MM.1S (cell line): ENCODE data around the gene MRPS10.

ENCODE experiments used
- DNase-seq: peaks from one replicate; pipeline ENCODE4 v3.0.0-alpha.2; 2015
- H2AFZ ChIP-seq: fragments of 300-600 bp; sonication (generic); 2 replicates; pipeline ENCODE4 v1.6.0; 2016; ENCODE audit warnings: antibody characterized with exemption, low read length
- H3F3A ChIP-seq: fragments of 300-600 bp; sonication (generic); 2 replicates; pipeline ENCODE4 v1.6.1; 2016; ENCODE audit warnings: mild to moderate bottlenecking, antibody characterized with exemption, low read length, moderate library complexity, mixed read lengths; ENCODE audit not compliant: insufficient read depth
- H3K27ac ChIP-seq: fragments of 300-600 bp; sonication (generic); 2 replicates; pipeline ENCODE4 v1.5.1; 2016; ENCODE audit warnings: mild to moderate bottlenecking, low read length
- H3K27me3 ChIP-seq: fragments of 300-600 bp; sonication (generic); replicated peaks from 2 replicates; pipeline ENCODE4 v1.6.0; 2016; ENCODE audit warnings: low read length; ENCODE audit not compliant: insufficient read depth
- H3K36me3 ChIP-seq: fragments of 300-600 bp; sonication (generic); replicated peaks from 2 replicates; pipeline ENCODE4 v1.6.1; 2016; ENCODE audit warnings: mild to moderate bottlenecking, low read length, mixed read lengths; ENCODE audit not compliant: insufficient read depth
- H3K4me1 ChIP-seq: fragments of 300-600 bp; sonication (generic); 2 replicates; pipeline ENCODE4 v1.6.1; 2016; ENCODE audit warnings: low read length, mixed read lengths
- H3K4me2 ChIP-seq: fragments of 300-600 bp; sonication (generic); 2 replicates; pipeline ENCODE4 v1.6.0; 2016; ENCODE audit warnings: low read depth, low read length
- H3K4me3 ChIP-seq: fragments of 300-600 bp; sonication (generic); 2 replicates; pipeline ENCODE4 v1.5.1; 2016; ENCODE audit warnings: low read length, mixed read lengths
- H3K79me2 ChIP-seq: fragments of 300-600 bp; sonication (generic); 2 replicates; pipeline ENCODE4 v1.6.1; 2016; ENCODE audit warnings: mixed run types, low read length, mixed read lengths
- H3K9ac ChIP-seq: fragments of 300-600 bp; sonication (generic); 2 replicates; pipeline ENCODE4 v1.6.1; 2016; ENCODE audit warnings: low read length, mixed read lengths
- H3K9me2 ChIP-seq: fragments of 300-600 bp; sonication (generic); replicated peaks from 2 replicates; pipeline ENCODE4 v1.6.1; 2016; ENCODE audit warnings: mild to moderate bottlenecking, low read length, mixed read lengths; ENCODE audit not compliant: insufficient read depth
- H3K9me3 ChIP-seq: fragments of 300-600 bp; sonication (generic); replicated peaks from 2 replicates; pipeline ENCODE4 v1.6.1; 2016; ENCODE audit warnings: mild to moderate bottlenecking, low read length, mixed read lengths; ENCODE audit not compliant: insufficient read depth
- H4K20me1 ChIP-seq: fragments of 300-600 bp; sonication (generic); 2 replicates; pipeline ENCODE4 v1.6.1; 2016; ENCODE audit warnings: mild to moderate bottlenecking, low read length, moderate library complexity, mixed read lengths; ENCODE audit not compliant: insufficient read depth
- EZH2 ChIP-seq: fragments of 300-600 bp; sonication (generic); optimal IDR thresholded peaks from 2 replicates; pipeline ENCODE3; 2017; ENCODE audit warnings: low read depth, mild to moderate bottlenecking, antibody characterized with exemption, low read length, mixed read lengths
- EZH2phosphoT487 ChIP-seq: fragments of 300-600 bp; sonication (generic); IDR thresholded peaks from 2 replicates; pipeline ENCODE4 v1.6.1; 2018; ENCODE audit warnings: antibody characterized with exemption, low read length
- TF ChIP-seq, protein P1 (sequence below): fragments of 300-600 bp; sonication (generic); IDR thresholded peaks from 2 replicates; pipeline ENCODE4 v1.5.1; 2016; ENCODE audit warnings: antibody characterized with exemption, low read length, mixed read lengths

Gene MRPS10

DNA sequence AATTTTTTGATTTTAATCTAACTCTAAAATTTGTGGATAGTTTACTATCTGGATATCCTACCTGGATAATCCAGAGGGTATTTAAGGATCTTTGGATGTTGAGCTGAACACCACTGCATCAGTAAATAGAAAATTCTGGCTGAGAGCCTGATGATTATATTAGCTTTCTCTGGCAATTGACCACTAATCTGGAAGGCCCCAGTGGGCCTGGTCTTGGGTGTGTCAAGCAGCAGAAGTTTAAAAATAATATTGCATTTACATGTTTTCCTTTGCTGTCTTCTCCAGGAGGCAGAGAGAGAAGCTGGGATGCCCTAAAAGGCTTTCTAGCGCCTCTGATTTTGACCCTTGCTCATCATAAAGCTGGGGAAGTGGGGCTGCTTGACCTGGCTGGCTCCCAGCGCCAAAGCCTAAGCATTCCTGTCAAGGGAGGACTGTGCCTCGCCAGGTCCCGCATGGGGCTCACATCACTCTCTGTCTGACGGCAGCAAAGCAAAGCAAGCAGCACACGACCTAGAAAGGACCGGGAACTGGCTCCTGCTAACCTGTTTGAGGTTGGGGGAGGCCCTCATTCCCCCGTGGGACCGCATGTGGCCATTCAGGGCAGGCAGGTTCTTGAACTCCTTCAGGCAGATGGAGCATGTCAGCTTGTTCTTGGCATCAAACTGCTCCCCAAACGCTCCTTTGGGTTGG is 46.6 kb upstream of the MRPS10 start:
- Histone ChIP-seq H3K36me3 (no peaks in the 10 kb centered on the region), H3K27ac (no peak overlapping the region), H3K27me3 (no peaks in the 10 kb centered on the region)

GRCh38 chr6:42263165-42263728 is 45.6 kb upstream of the MRPS10 start:
- H3K27ac ChIP-seq = no peak overlapping the region
- no peaks in the 10 kb centered on the region for H4K20me1 ChIP-seq
- peaks cover 8% of the 10 kb centered on the region for H3K4me1 ChIP-seq
- no peak for TF ChIP-seq EZH2phosphoT487
- no peak for TF ChIP-seq EZH2
- TF ChIP-seq, protein P1, sequence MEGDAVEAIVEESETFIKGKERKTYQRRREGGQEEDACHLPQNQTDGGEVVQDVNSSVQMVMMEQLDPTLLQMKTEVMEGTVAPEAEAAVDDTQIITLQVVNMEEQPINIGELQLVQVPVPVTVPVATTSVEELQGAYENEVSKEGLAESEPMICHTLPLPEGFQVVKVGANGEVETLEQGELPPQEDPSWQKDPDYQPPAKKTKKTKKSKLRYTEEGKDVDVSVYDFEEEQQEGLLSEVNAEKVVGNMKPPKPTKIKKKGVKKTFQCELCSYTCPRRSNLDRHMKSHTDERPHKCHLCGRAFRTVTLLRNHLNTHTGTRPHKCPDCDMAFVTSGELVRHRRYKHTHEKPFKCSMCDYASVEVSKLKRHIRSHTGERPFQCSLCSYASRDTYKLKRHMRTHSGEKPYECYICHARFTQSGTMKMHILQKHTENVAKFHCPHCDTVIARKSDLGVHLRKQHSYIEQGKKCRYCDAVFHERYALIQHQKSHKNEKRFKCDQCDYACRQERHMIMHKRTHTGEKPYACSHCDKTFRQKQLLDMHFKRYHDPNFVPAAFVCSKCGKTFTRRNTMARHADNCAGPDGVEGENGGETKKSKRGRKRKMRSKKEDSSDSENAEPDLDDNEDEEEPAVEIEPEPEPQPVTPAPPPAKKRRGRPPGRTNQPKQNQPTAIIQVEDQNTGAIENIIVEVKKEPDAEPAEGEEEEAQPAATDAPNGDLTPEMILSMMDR = no peak
- no peaks in the 10 kb centered on the region for H3K9me2 ChIP-seq
- no peak for DNase-seq
- H3F3A ChIP-seq = no peaks in the 10 kb centered on the region
- H3K9ac ChIP-seq = no peak overlapping the region
- no peak overlapping the region for H2AFZ ChIP-seq
- H3K4me2 ChIP-seq = no peak overlapping the region
- no peaks in the 10 kb centered on the region for H3K79me2 ChIP-seq
- H3K4me3 ChIP-seq = no peak overlapping the region
- H3K9me3 ChIP-seq = no peaks in the 10 kb centered on the region
- no peaks in the 10 kb centered on the region for H3K36me3 ChIP-seq
- H3K27me3 ChIP-seq = no peaks in the 10 kb centered on the region

More for the DNA sequence above, 46.6 kb upstream of the MRPS10 start:
- Histone ChIP-seq H3K4me3 (no peak overlapping the region), H3F3A (peaks cover 5% of the 10 kb centered on the region), H2AFZ (no peak overlapping the region), H4K20me1 (no peaks in the 10 kb centered on the region), H3K4me2 (no peak overlapping the region), H3K79me2 (no peaks in the 10 kb centered on the region), H3K9me2 (no peaks in the 10 kb centered on the region), H3K9me3 (no peaks in the 10 kb centered on the region), H3K4me1 (peaks cover 18% of the 10 kb centered on the region), H3K9ac (no peak overlapping the region)
- DNase-seq = no peak
- no peak for TF ChIP-seq EZH2
- TF ChIP-seq EZH2phosphoT487 = no peak
- TF ChIP-seq, protein P1 = no peak

GRCh38 chr6:42260972-42261371 is 43.3 kb upstream of the MRPS10 start:
- H3K4me1 ChIP-seq = no peaks in the 10 kb centered on the region
- no peak overlapping the region for H3K4me2 ChIP-seq
- no peak overlapping the region for H3K27ac ChIP-seq
- no peaks in the 10 kb centered on the region for H3K27me3 ChIP-seq
- no peak for TF ChIP-seq EZH2phosphoT487
- TF ChIP-seq, protein P1 = peak; percentile 37
- H3K9me3 ChIP-seq = no peaks in the 10 kb centered on the region
- H2AFZ ChIP-seq = no peak overlapping the region
- DNase-seq = no peak
- H3K79me2 ChIP-seq = no peaks in the 10 kb centered on the region
- no peaks in the 10 kb centered on the region for H4K20me1 ChIP-seq
- no peaks in the 10 kb centered on the region for H3K9me2 ChIP-seq
- no peaks in the 10 kb centered on the region for H3F3A ChIP-seq
- no peak overlapping the region for H3K9ac ChIP-seq
- no peak overlapping the region for H3K4me3 ChIP-seq
- H3K36me3 ChIP-seq = no peaks in the 10 kb centered on the region
